Neuronal stem cell (in vitro differentiated cells): ENCODE measurements around the gene MCU.

Experiments used
- DNase-seq: peaks from one replicate; pipeline ENCODE4 v3.0.0-alpha.2; 2013; ENCODE audit warnings: low spot score
- H2AFZ ChIP-seq: one replicate; pipeline ENCODE4 v1.6.1; 2013; ENCODE audit warnings: mild to moderate bottlenecking, low read length, inconsistent platforms
- H2AK5ac ChIP-seq: 2 replicates; pipeline ENCODE4 v1.6.1; 2013; ENCODE audit warnings: low read depth, mild to moderate bottlenecking, inconsistent platforms, low read length, moderate library complexity, mixed read lengths
- H2BK120ac ChIP-seq: 2 replicates; pipeline ENCODE4 v1.6.1; 2013; ENCODE audit warnings: low read depth, mild to moderate bottlenecking, inconsistent platforms, low read length, moderate library complexity, mixed read lengths
- H2BK12ac ChIP-seq: one replicate; pipeline ENCODE4 v1.6.1; 2013; ENCODE audit warnings: low read length, inconsistent platforms
- H2BK15ac ChIP-seq: 2 replicates; pipeline ENCODE4 v1.6.1; 2013; ENCODE audit warnings: mild to moderate bottlenecking, low read length, inconsistent platforms, mixed read lengths
- H2BK5ac ChIP-seq: one replicate; pipeline ENCODE4 v1.6.1; 2013; ENCODE audit warnings: inconsistent platforms, mild to moderate bottlenecking, low read length, moderate library complexity
- H3K14ac ChIP-seq: one replicate; pipeline ENCODE4 v1.6.1; 2013; ENCODE audit warnings: low read length, inconsistent platforms
- H3K18ac ChIP-seq: 2 replicates; pipeline ENCODE4 v1.6.1; 2013; ENCODE audit warnings: low read length, inconsistent platforms
- H3K23ac ChIP-seq: 2 replicates; pipeline ENCODE4 v1.6.1; 2013; ENCODE audit warnings: low read depth, mild to moderate bottlenecking, mixed read lengths, low read length, inconsistent platforms; ENCODE audit not compliant: poor library complexity
- H3K27ac ChIP-seq: replicated peaks from 3 replicates; pipeline ENCODE4 v1.5.1; 2013; ENCODE audit warnings: low read length, inconsistent platforms
- H3K27me3 ChIP-seq, 3 experiments: 2 replicates each; pipeline ENCODE4 v1.6.1; 2013; ENCODE audit warnings: low read length in 3 of 3, mild to moderate bottlenecking in 2 of 3, inconsistent platforms in 1 of 3, low read depth in 1 of 3, mixed read lengths in 1 of 3, moderate library complexity in 1 of 3; ENCODE audit not compliant: control insufficient read depth in 3 of 3, insufficient read depth in 3 of 3
- H3K36me3 ChIP-seq, 2 donors: replicated peaks in 1 of 2; 2 replicates each; pipeline ENCODE4 v1.6.1; 2013; ENCODE audit warnings: low read length in 2 of 2; ENCODE audit not compliant: control insufficient read depth in 2 of 2, insufficient read depth in 2 of 2
- H3K4ac ChIP-seq: 2 replicates; pipeline ENCODE4 v1.6.1; 2013; ENCODE audit warnings: inconsistent platforms, mild to moderate bottlenecking, low read length, moderate library complexity
- H3K4me1 ChIP-seq, 2 donors: 1 replicate in 1 of 2; 2 replicates in 1 of 2; pipeline ENCODE4 v1.6.1; 2013; ENCODE audit warnings: low read length in 2 of 2, low read depth in 1 of 2; ENCODE audit not compliant: control insufficient read depth in 2 of 2, insufficient read depth in 1 of 2
- H3K4me2 ChIP-seq: one replicate; pipeline ENCODE4 v1.6.1; 2013; ENCODE audit warnings: mild to moderate bottlenecking, low read length, inconsistent platforms; ENCODE audit not compliant: insufficient read depth, poor library complexity, severe bottlenecking
- H3K4me3 ChIP-seq, 2 donors: 2 replicates each; pipeline ENCODE4 v1.5.1; 2013; ENCODE audit warnings: low read length in 2 of 2, mild to moderate bottlenecking in 2 of 2, inconsistent platforms in 1 of 2, moderate library complexity in 1 of 2
- H3K79me1 ChIP-seq: one replicate; pipeline ENCODE4 v1.6.1; 2013; ENCODE audit warnings: low read depth, mild to moderate bottlenecking, inconsistent platforms, low read length, moderate library complexity
- H3K9ac ChIP-seq: one replicate; pipeline ENCODE4 v1.6.1; 2013; ENCODE audit warnings: mild to moderate bottlenecking, low read depth, low read length, inconsistent platforms; ENCODE audit not compliant: poor library complexity
- H3K9me3 ChIP-seq, 2 donors: replicated peaks in 1 of 2; 2 replicates each; pipeline versions ENCODE3 to v1.6.1; 2013; ENCODE audit warnings: low read length in 2 of 2, mild to moderate bottlenecking in 2 of 2, inconsistent platforms in 1 of 2, low read depth in 1 of 2, mixed read lengths in 1 of 2, moderate library complexity in 1 of 2; ENCODE audit not compliant: control insufficient read depth in 2 of 2, insufficient read depth in 1 of 2
- H4K8ac ChIP-seq: one replicate; pipeline ENCODE4 v1.6.1; 2013; ENCODE audit warnings: low read depth, mild to moderate bottlenecking, inconsistent platforms, low read length, moderate library complexity
- H4K91ac ChIP-seq: one replicate; pipeline ENCODE4 v1.6.1; 2013; ENCODE audit warnings: low read length, low read depth, mild to moderate bottlenecking, inconsistent platforms; ENCODE audit not compliant: poor library complexity
- WGBS, 2 donors: extraction: QIAGEN DNeasy Blood & Tissue Kit; methylation state at CpG; one replicate each; pipeline ENCODE4 v1.1.7; 2013; ENCODE audit warnings: missing lambda C conversion rate in 2 of 2, mixed read lengths in 1 of 2; ENCODE audit not compliant: insufficient read length in 2 of 2, insufficient replicate concordance in 1 of 2; ENCODE audit errors: extremely low coverage in 2 of 2; 5-methylcytosine and 5-hydroxymethylcytosine counted together

The MCU gene

DNA sequence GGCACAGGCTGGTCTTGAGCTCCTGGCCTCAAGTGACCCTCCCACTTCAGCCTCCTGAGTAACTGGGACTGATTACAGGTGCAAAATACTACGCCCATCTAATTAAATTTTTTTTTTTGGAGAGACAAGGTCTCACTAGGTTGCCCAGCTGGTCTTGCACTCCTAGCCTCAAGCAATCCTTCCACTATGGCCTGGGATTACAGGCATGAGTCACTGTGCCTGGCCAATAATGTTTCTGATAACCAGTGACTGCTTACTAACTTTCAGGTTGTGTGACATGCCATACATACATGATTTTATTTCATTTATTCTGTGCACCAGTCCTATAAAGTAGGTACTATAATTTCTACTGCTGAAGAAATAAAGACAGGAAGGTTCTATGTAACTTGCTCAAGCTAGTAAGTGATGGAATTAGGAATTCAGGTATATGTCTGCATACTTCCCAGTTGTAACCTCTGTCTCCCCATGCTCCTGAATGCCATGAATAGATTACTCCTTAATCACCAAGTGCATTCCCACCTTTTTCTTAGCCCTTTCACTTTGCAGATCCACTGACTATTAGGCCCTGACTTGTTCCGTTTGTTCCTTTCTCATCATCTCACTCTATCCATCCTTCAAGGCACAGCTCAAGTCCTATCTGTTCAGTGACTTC lies 28.1 kb downstream of the MCU start:
- Histone ChIP-seq H3K9me3 (no peaks in the 10 kb centered on the region), H3K36me3 (peaks cover 1 to 15% of the 10 kb centered on the region in 2 donors), H3K23ac (no peak overlapping the region), H2BK5ac (no peak overlapping the region), H3K14ac (no peak overlapping the region), H4K91ac (no peak overlapping the region), H3K18ac (no peak overlapping the region), H3K27ac (no peak overlapping the region), H2AFZ (no peak overlapping the region), H2BK15ac (no peak overlapping the region), H3K79me1 (peaks cover 2% of the 10 kb centered on the region), H3K4me1 (peaks cover 0 to 6% of the 10 kb centered on the region in 2 donors), H2BK12ac (no peak overlapping the region), H3K9ac (no peak overlapping the region), H3K27me3 (no peaks in the 10 kb centered on the region), H4K8ac (no peak overlapping the region), H2BK120ac (no peak overlapping the region), H3K4ac (no peak overlapping the region), H2AK5ac (no peak overlapping the region), H3K4me2 (no peak overlapping the region), H3K4me3 (no peak overlapping the region)
- no peak for DNase-seq
- WGBS, 2 donors, result no CpG with 5 or more reads among the region's 2 CpGs

DNA sequence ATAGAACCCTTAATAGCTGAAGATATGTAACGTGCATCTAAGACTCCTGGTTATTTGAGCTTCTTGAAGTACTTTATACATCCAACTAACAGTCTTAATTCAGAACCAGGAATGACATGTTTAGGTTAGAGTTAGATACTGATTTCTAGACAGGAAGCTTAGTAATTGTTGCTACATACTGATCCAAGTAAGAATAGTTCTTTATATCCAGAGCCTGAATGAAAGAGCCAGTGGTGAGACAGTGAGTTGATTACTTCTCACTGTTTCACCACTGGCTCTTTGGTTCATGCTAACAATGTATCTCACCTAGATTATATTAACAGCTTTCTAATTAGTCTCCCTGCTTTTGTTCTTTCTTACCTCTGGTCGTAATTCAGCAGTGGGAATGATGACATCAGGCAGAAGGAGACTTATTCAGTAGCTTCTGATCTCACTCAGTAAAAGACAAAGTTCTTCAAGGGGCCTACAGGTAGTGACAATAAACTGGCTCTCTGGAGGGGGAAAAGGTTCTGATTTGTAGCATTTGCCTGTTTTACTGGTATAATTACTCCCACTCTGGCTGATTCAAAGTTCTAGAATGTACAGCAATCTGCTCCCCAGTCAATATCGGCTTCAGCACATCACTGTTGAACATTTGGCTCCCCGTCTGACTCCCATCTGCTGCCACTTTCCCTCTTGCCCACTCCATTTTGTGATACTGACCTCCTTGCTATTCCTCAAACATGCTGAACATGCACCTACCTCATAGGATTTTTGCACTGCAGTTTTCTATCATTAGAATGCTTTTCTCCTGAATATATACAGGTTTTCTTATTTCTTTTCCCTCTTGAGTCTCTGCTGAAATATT lies 29.1 kb downstream of the MCU start:
- Histone ChIP-seq H2BK5ac (no peak overlapping the region), H3K18ac (no peak overlapping the region), H3K4me3 (no peak overlapping the region), H3K27me3 (no peaks in the 10 kb centered on the region), H4K8ac (no peak overlapping the region), H2AFZ (no peak overlapping the region), H2BK15ac (no peak overlapping the region), H3K36me3 (peaks cover 0 to 6% of the 10 kb centered on the region in 2 donors), H3K27ac (no peak overlapping the region), H3K14ac (no peak overlapping the region), H3K9me3 (no peaks in the 10 kb centered on the region), H3K23ac (no peak overlapping the region), H4K91ac (no peak overlapping the region), H2AK5ac (no peak overlapping the region), H3K4me1 (peaks cover 0 to 6% of the 10 kb centered on the region in 2 donors), H3K4ac (no peak overlapping the region), H2BK12ac (no peak overlapping the region), H3K4me2 (no peak overlapping the region), H3K79me1 (peaks cover 2% of the 10 kb centered on the region), H2BK120ac (no peak overlapping the region), H3K9ac (no peak overlapping the region)
- DNase-seq, result no peak
- WGBS, 2 donors, result no CpG with 5 or more reads among the region's 4 CpGs

DNA sequence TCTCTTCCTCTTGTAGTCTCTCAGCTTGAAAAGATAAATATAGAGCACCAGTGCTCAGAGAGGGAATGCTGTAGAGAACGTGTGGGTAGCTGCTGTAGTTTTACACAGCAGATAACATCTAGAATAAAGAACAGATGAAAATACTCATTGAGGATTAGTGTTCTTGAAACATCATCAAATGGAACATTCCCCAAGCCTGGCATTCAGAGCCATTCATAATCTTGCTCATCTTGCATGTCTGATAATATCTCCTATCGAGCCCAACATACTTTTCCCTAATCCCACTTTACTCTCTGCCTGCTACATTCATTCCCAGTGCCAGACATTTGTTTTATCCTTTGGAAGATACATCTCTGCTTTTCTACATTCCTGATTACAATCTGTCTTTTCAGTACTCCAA lies 35.2 kb downstream of the MCU start:
- H3K14ac ChIP-seq, result no peak overlapping the region
- no peak overlapping the region for H2AFZ ChIP-seq
- no peak overlapping the region for H2BK12ac ChIP-seq
- no peak overlapping the region for H3K4ac ChIP-seq
- H3K79me1 ChIP-seq, result no peaks in the 10 kb centered on the region
- no peak overlapping the region for H3K9ac ChIP-seq
- H4K91ac ChIP-seq, result no peak overlapping the region
- H3K4me3 ChIP-seq, result no peak overlapping the region
- no peak overlapping the region for H2BK120ac ChIP-seq
- DNase-seq, result no peak
- no peak overlapping the region for H3K27ac ChIP-seq
- no peaks in the 10 kb centered on the region for H3K9me3 ChIP-seq
- no peaks in the 10 kb centered on the region for H3K4me1 ChIP-seq
- no peak overlapping the region for H3K4me2 ChIP-seq
- WGBS, 2 donors, result no CpG with 5 or more reads among the region's 2 CpGs
- no peak overlapping the region for H3K18ac ChIP-seq
- H2BK15ac ChIP-seq, result no peak overlapping the region
- H3K23ac ChIP-seq, result no peak overlapping the region
- H3K27me3 ChIP-seq, result no peaks in the 10 kb centered on the region
- H4K8ac ChIP-seq, result no peak overlapping the region
- no peaks in the 10 kb centered on the region for H3K36me3 ChIP-seq
- H2AK5ac ChIP-seq, result no peak overlapping the region
- H2BK5ac ChIP-seq, result no peak overlapping the region

DNA sequence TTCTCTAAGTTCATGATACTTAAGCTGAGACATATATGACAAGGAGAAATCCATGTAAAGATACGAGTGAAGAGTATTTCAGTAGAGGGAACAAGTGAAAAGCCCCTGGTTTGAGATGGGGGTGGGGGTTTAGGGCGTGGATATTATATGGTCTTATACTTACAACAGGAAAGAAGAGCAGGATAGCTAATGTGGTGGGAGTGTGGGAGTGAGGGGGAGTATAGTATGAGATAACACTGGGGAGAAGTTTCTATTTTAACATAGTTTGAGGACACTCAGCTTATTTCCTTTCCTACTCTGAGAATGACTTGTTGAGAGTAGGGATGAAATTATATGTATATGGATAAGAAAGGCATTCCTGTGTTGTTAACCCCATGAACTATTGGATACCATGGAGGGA lies 36.5 kb downstream of the MCU start:
- H2BK15ac ChIP-seq, result no peak overlapping the region
- no peak overlapping the region for H3K23ac ChIP-seq
- H2BK12ac ChIP-seq, result no peak overlapping the region
- H4K8ac ChIP-seq, result no peak overlapping the region
- H3K36me3 ChIP-seq, result no peaks in the 10 kb centered on the region
- no CpG with 5 or more reads among the region's 2 CpGs for WGBS, 2 donors
- no peak overlapping the region for H3K27ac ChIP-seq
- H3K4ac ChIP-seq, result no peak overlapping the region
- no peak overlapping the region for H3K4me3 ChIP-seq
- no peaks in the 10 kb centered on the region for H3K4me1 ChIP-seq
- no peak overlapping the region for H3K18ac ChIP-seq
- H3K9ac ChIP-seq, result no peak overlapping the region
- H3K14ac ChIP-seq, result no peak overlapping the region
- H3K79me1 ChIP-seq, result no peaks in the 10 kb centered on the region
- no peaks in the 10 kb centered on the region for H3K9me3 ChIP-seq
- H4K91ac ChIP-seq, result no peak overlapping the region
- no peak overlapping the region for H3K4me2 ChIP-seq
- H2BK120ac ChIP-seq, result no peak overlapping the region
- no peak overlapping the region for H2BK5ac ChIP-seq
- no peak overlapping the region for H2AK5ac ChIP-seq
- no peak overlapping the region for H2AFZ ChIP-seq
- DNase-seq, result no peak
- no peaks in the 10 kb centered on the region for H3K27me3 ChIP-seq
